NB4 (cell line): ENCODE data around the gene CLEC4G.

Experiments used
- MYC ChIP-seq: IDR thresholded peaks from 2 replicates; pipeline ENCODE4 v1.6.1; 2011; ENCODE audit warnings: low read depth, low read length
- TF ChIP-seq, protein P1 (sequence below): IDR thresholded peaks from one replicate; pipeline ENCODE4 v1.5.1; 2012; ENCODE audit warnings: low read depth, low read length
- TF ChIP-seq, protein P2 (sequence below): IDR thresholded peaks from 2 replicates; pipeline ENCODE4 v1.6.1; 2011; ENCODE audit warnings: low read depth, low read length

DNA sequence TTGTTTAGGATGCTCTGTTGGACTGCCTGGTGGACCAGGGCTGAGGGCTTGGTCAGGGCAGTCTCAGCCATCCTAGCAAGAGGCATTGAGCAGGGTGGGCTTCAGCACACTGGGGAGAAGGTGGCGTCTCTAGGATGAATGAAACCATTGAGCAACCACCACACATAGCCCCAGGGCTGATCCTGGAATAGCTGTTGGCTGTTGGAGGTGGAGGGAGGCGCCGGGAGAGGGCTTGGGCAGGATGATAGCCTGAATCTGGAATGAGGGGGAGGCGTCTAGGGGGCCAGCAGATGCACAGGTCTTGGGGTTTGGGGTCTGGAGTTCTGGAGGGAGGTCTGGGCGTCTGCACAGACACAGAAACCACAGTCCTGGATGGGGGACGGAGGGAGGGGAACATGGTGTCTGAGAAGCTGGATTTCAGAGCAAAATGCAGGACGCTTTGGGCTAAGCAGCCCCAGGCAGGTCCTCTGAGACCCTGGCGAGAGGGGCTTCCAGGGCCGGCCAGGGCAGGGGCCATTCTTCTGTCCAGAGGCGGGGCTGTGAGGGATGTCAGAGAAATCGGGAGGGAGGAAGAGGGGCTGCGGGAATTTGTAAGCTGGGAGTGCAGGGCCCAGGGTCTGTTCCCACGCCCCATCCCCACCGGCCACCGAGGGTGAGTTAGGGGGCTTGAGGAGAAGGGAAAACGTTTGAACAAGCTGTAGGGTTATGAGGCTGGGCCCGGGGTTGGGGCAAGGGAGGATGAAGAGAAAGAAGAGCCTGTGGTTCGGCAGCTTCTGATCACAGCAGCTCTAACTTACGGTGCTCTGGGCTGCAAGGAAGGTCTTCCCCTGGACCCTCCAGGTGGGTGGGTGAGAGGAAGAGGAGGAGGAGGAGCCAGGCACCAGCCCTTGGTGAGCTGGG, 46.1 kb downstream of the CLEC4G start:
- TF ChIP-seq, protein P1, sequence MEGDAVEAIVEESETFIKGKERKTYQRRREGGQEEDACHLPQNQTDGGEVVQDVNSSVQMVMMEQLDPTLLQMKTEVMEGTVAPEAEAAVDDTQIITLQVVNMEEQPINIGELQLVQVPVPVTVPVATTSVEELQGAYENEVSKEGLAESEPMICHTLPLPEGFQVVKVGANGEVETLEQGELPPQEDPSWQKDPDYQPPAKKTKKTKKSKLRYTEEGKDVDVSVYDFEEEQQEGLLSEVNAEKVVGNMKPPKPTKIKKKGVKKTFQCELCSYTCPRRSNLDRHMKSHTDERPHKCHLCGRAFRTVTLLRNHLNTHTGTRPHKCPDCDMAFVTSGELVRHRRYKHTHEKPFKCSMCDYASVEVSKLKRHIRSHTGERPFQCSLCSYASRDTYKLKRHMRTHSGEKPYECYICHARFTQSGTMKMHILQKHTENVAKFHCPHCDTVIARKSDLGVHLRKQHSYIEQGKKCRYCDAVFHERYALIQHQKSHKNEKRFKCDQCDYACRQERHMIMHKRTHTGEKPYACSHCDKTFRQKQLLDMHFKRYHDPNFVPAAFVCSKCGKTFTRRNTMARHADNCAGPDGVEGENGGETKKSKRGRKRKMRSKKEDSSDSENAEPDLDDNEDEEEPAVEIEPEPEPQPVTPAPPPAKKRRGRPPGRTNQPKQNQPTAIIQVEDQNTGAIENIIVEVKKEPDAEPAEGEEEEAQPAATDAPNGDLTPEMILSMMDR: no peak
- TF ChIP-seq, protein P2, sequence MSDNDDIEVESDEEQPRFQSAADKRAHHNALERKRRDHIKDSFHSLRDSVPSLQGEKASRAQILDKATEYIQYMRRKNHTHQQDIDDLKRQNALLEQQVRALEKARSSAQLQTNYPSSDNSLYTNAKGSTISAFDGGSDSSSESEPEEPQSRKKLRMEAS: no peak
- TF ChIP-seq MYC: no peak
